CD4-positive, alpha-beta T cell (primary cell): ENCODE results near the gene CDHR2. TPM values are rescaled to one million over a fixed set of nuclear protein-coding genes. Genes with fewer than 3 reads are reported as not detected.
A peak's percentile ranks its signal among the peaks of the same experiment; 100 is the strongest.

Experiments used
- ATAC-seq: fragments of 200-7000 bp; cut with Tn5 transposase; one replicate; pipeline ENCODE4 v1.10.0; 2022; ENCODE audit warnings: mild to moderate bottlenecking; ENCODE audit not compliant: poor library complexity
- CTCF ChIA-PET: fragments of 350-600 bp; sonication (Branson Sonifier 250); formaldehyde crosslinking; loops from one replicate; lab custom pipeline; 2021; ENCODE audit warnings: antibody characterized with exemption, inconsistent platforms; lab: Charles Lee
- POLR2A ChIA-PET: fragments of 350-600 bp; sonication (Branson Sonifier 250); formaldehyde crosslinking; loops from one replicate; lab custom pipeline; 2021; ENCODE audit warnings: antibody characterized with exemption, inconsistent platforms; lab: Charles Lee
- DNase-seq, 14 experiments: peaks; one replicate each; pipeline ENCODE4 v3.0.0-alpha.2; 2013 to 2020; ENCODE audit warnings: mixed read lengths in 2 of 14
- H3K27ac ChIP-seq, 2 donors: one replicate each; pipeline versions ENCODE4 v1.5.1 to v1.7.0; 2013; ENCODE audit warnings: low read length in 2 of 2, low read depth in 1 of 2, mild to moderate bottlenecking in 1 of 2
- H3K27me3 ChIP-seq, 2 experiments: 1 replicate in 1 of 2; 2 replicates in 1 of 2; pipeline versions ENCODE4 v1.6.1 to v1.7.0; 2013; ENCODE audit warnings: low read length in 2 of 2, control low read depth in 1 of 2, mild to moderate bottlenecking in 1 of 2, moderate library complexity in 1 of 2; ENCODE audit not compliant: insufficient read depth in 2 of 2, control insufficient read depth in 1 of 2
- H3K36me3 ChIP-seq: one replicate; pipeline ENCODE4 v1.6.1; 2013; ENCODE audit warnings: low read length, control low read depth; ENCODE audit not compliant: insufficient read depth
- H3K4me1 ChIP-seq: one replicate; pipeline ENCODE4 v1.6.1; 2013; ENCODE audit warnings: low read length, control low read depth; ENCODE audit not compliant: insufficient read depth
- H3K4me3 ChIP-seq: one replicate; pipeline ENCODE4 v1.5.1; 2013; ENCODE audit warnings: mild to moderate bottlenecking, low read length, moderate library complexity
- H3K9me3 ChIP-seq, 2 experiments: 1 replicate in 1 of 2; 2 replicates in 1 of 2; pipeline versions ENCODE4 v1.6.1 to v1.7.0; 2013; ENCODE audit warnings: low read length in 2 of 2, mild to moderate bottlenecking in 2 of 2, control low read depth in 1 of 2, moderate library complexity in 1 of 2; ENCODE audit not compliant: control insufficient read depth in 1 of 2, insufficient read depth in 1 of 2
- H3K27ac Mint-ChIP-seq: one replicate; pipeline ENCODE4 v1.8.0; 2020; ENCODE audit warnings: mixed read lengths
- H3K27me3 Mint-ChIP-seq: one replicate; pipeline ENCODE4 v1.8.0; 2021; ENCODE audit warnings: mixed read lengths
- H3K36me3 Mint-ChIP-seq: one replicate; pipeline ENCODE4 v1.8.0; 2021; ENCODE audit warnings: low read depth, mixed read lengths
- H3K4me1 Mint-ChIP-seq: one replicate; pipeline ENCODE4 v1.8.0; 2021; ENCODE audit warnings: low read depth, mixed read lengths
- H3K4me3 Mint-ChIP-seq: one replicate; pipeline ENCODE4 v1.8.0; 2020; ENCODE audit warnings: mild to moderate bottlenecking, mixed read lengths
- H3K9me3 Mint-ChIP-seq: one replicate; pipeline ENCODE4 v1.8.0; 2020; ENCODE audit warnings: mixed read lengths
- CTCF ChIP-seq: fragments of 200-600 bp; IDR thresholded peaks from one replicate; pipeline ENCODE4 v1.8.0; 2022; ENCODE audit warnings: antibody characterized with exemption, mild to moderate bottlenecking
- intact Hi-C, 2 experiments: fragments of 100-400 bp; cut with DNase I in 1 of 2; cut with micrococcal nuclease in 1 of 2; formaldehyde crosslinking; loops; one replicate each; pipeline versions ENCODE4 v1.15.1 to v1.9.0; 2023 to 2025; cut with DNase I, micrococcal nuclease
- total RNA-seq, 174 experiments: library from RNA in 2 of 174; stranded (reverse) in 2 of 174; gene quantifications; one replicate each; pipeline ENCODE4 v1.2.3 and lab custom pipeline; 2021 to 2026

CDHR2 gene
- total RNA-seq, 2 experiments from 2014 or later = 1.6 to 2.0 TPM

GRCh38 chr5:176610435-176610773 lies 61.3 kb downstream of the CDHR2 start:
- no peaks in the 10 kb centered on the region for H3K36me3 Mint-ChIP-seq
- no peak overlapping the region for H3K27ac ChIP-seq
- peak in 1 of 14 experiments; percentile 13 for DNase-seq
- POLR2A ChIA-PET = no interaction called here
- peak overlapping the region; percentile 84 for H3K4me3 Mint-ChIP-seq
- H3K4me1 Mint-ChIP-seq = peaks cover 11% of the 10 kb centered on the region
- H3K9me3 ChIP-seq = no peaks in the 10 kb centered on the region
- H3K27ac Mint-ChIP-seq = no peak overlapping the region
- peak overlapping the region; percentile 68 for H3K4me3 ChIP-seq
- CTCF ChIA-PET = no interaction called here
- ATAC-seq = no peak
- peaks cover 50% of the 10 kb centered on the region for H3K27me3 Mint-ChIP-seq
- peaks cover 9 to 13% of the 10 kb centered on the region in 2 experiments for H3K27me3 ChIP-seq
- TF ChIP-seq CTCF = no peak
- peaks cover 15% of the 10 kb centered on the region for H3K4me1 ChIP-seq
- H3K9me3 Mint-ChIP-seq = no peaks in the 10 kb centered on the region
- no peaks in the 10 kb centered on the region for H3K36me3 ChIP-seq
- intact Hi-C loops = no loop called here

GRCh38 chr5:176611435-176611834 lies 62.3 kb downstream of the CDHR2 start:
- intact Hi-C loops = no loop called here
- peaks cover 11% of the 10 kb centered on the region for H3K4me1 Mint-ChIP-seq
- H3K36me3 Mint-ChIP-seq = no peaks in the 10 kb centered on the region
- H3K9me3 ChIP-seq = no peaks in the 10 kb centered on the region
- H3K27ac Mint-ChIP-seq = no peak overlapping the region
- no peak overlapping the region for H3K27ac ChIP-seq
- peak in 13 of 14 experiments; percentile 16 to 79 (median 43) for DNase-seq
- CTCF ChIA-PET = no interaction called here
- POLR2A ChIA-PET = no interaction called here
- no peak overlapping the region for H3K4me3 ChIP-seq
- no peaks in the 10 kb centered on the region for H3K9me3 Mint-ChIP-seq
- peaks cover 15% of the 10 kb centered on the region for H3K4me1 ChIP-seq
- H3K27me3 ChIP-seq = peaks cover 13 to 17% of the 10 kb centered on the region in 2 experiments
- no peaks in the 10 kb centered on the region for H3K36me3 ChIP-seq
- TF ChIP-seq CTCF = no peak
- peak; percentile 40 for ATAC-seq
- H3K27me3 Mint-ChIP-seq = peaks cover 60% of the 10 kb centered on the region
- H3K4me3 Mint-ChIP-seq = peak overlapping the region; percentile 11

GRCh38 chr5:176612008-176612407 lies 62.9 kb downstream of the CDHR2 start:
- H3K4me3 Mint-ChIP-seq = peak overlapping the region; percentile 26
- no peak overlapping the region for H3K27ac ChIP-seq
- peaks cover 15% of the 10 kb centered on the region for H3K4me1 ChIP-seq
- no peaks in the 10 kb centered on the region for H3K9me3 ChIP-seq
- peaks cover 66% of the 10 kb centered on the region for H3K27me3 Mint-ChIP-seq
- no peaks in the 10 kb centered on the region for H3K36me3 Mint-ChIP-seq
- ATAC-seq (no peak), DNase-seq (no peak)
- no peaks in the 10 kb centered on the region for H3K9me3 Mint-ChIP-seq
- H3K27ac Mint-ChIP-seq = no peak overlapping the region
- POLR2A ChIA-PET = no interaction called here
- no peak overlapping the region for H3K4me3 ChIP-seq
- peaks cover 18 to 23% of the 10 kb centered on the region in 2 experiments for H3K27me3 ChIP-seq
- peaks cover 11% of the 10 kb centered on the region for H3K4me1 Mint-ChIP-seq
- no peaks in the 10 kb centered on the region for H3K36me3 ChIP-seq
- TF ChIP-seq CTCF = no peak
- intact Hi-C loops = loop anchor here in 1 of 2 experiments (2.0 kb wide), 1 partner anchor 35 kb away; the partner anchor contains the start of gene TSPAN17
- CTCF ChIA-PET = no interaction called here
